GM10248 (cell line): ENCODE measurements around the gene MYO5B.

Experiments used
- CTCF ChIA-PET: fragments of 300-600 bp; sonication (Branson Sonifier 250); formaldehyde crosslinking; extraction: SDS; loops from one replicate; lab custom pipeline; 2021; ENCODE audit warnings: antibody characterized with exemption; lab: Yijun Ruan, JAX
- POLR2A ChIA-PET: fragments of 350-650 bp; sonication (Branson Sonifier 250); formaldehyde crosslinking; extraction: SDS; loops from one replicate; lab custom pipeline; 2020; ENCODE audit warnings: antibody characterized with exemption; lab: Yijun Ruan, JAX
- DNase-seq: peaks from one replicate; pipeline ENCODE4 v3.0.0; 2012; ENCODE audit errors: extremely low spot score
- CTCF ChIP-seq: IDR thresholded peaks from 2 replicates; pipeline ENCODE4 v1.5.1; 2012; ENCODE audit warnings: mild to moderate bottlenecking, low read depth; ENCODE audit errors: extremely low read depth, missing control alignments, control extremely low read depth

Gene MYO5B

DNA sequence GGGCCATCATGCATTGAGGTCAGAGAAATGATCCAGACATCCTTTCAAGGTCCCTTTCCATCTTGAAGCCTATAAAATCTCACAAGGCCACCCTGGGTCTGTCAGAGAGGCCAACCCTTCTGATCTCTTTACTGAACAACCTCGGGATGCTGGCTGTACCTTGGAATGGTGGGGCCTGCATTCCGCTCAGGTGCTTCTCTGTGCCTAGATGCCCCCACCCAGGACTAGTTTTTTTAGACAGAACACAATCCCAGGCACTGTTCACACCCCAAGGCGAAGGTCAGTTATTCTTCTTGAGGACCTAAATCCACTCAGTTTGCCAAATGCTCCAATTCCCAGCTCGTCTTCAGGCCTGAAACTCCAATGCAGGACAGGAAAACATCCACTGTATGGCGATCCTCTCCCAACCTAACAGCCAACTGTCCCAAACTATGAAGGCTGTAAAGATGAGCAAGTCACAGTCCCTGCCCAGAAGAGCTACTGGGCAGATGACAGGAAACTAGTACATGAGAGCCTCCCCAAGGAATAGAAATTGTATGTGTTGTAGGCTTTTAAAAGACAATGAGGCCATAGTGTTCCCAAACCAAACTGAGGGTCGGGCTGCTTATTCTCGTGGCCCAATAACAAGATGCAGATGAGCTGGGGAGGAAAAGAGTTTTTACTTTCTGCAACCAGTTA lies 227.2 kb downstream of the MYO5B start:
- no peak for DNase-seq
- POLR2A ChIA-PET, result no interaction called here
- CTCF ChIA-PET, result no interaction called here
- TF ChIP-seq CTCF, result no peak

DNA sequence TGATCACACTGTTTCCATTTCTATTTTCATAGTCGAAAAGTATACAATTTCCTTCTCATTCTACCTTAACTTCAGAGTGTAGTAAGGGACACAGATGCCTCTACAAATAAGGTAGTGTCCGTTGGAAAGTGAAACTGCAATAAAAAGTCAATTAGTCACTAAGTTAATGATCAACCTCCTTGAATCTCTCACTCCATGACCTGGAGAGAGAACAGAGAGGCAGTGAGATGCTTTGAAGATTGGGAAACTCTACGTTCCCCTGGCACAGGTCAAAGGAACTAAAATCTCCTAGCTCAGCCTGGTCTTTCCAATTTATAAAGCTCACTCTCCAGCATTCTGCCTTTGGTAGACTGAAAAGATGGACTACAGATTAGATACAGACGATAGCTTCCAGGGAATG lies 227.8 kb downstream of the MYO5B start:
- TF ChIP-seq CTCF, result no peak
- DNase-seq, result peak; percentile 46
- ChIA-PET POLR2A (no interaction called here), CTCF (no interaction called here)

GRCh38 chr18:49966090-49966489 lies 228.9 kb downstream of the MYO5B start:
- ChIA-PET POLR2A (no interaction called here), CTCF (no interaction called here)
- no peak for TF ChIP-seq CTCF
- no peak for DNase-seq

- DNase-seq, result no peak
- POLR2A ChIA-PET, result no interaction called here
- CTCF ChIA-PET, result no interaction called here
- no peak for TF ChIP-seq CTCF
These were observed 231.7 kb downstream of the MYO5B start for GRCh38 chr18:49963217-49963616.

GRCh38 chr18:49961271-49961670 lies 233.7 kb downstream of the MYO5B start:
- POLR2A ChIA-PET, result no interaction called here
- no peak for TF ChIP-seq CTCF
- no peak for DNase-seq
- CTCF ChIA-PET, result no interaction called here

DNA sequence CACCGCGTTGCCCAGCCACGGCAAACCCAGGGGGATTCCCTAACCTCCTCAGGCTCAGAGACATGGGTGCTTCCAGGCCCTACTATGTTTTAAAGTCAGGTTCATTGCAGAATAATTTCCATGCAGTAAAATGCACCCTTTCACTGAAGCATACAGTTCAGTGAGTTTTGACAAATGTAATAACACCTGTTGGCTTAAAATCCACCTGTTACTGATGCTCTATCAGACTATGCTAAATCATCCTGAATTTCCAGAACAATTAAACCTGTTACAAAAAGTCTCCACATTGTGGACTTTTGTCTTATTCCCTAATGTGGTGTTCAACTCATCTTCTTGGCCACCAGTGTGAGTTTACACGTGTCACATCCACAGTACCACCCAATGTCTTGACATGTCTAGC lies 234.6 kb downstream of the MYO5B start:
- no peak for DNase-seq
- ChIA-PET POLR2A (no interaction called here), CTCF (no interaction called here)
- no peak for TF ChIP-seq CTCF

DNA sequence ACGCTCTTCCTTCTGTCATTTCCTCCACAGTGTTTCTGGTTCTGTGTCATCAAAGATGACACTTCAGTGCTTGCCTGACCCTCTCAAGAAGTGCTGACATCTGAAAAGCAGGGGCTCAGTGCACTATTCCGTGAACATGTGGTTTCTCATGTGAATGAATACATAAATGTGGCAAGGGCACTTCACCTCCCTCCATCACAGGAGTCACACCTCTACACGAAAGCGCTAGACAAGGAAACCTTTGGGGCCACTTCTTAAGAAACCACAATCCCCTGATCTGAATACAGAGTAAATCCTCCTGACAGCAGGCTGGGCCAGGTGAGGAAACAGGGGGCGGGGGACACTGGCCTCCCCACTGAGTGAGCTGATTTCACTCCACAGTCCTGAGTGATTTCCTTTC lies 235.8 kb downstream of the MYO5B start:
- ChIA-PET CTCF (no interaction called here), POLR2A (no interaction called here)
- peak; percentile 27 for DNase-seq
- TF ChIP-seq CTCF, result no peak
